Ovary (tissue), 9 donors: ENCODE measurements around the gene VDR. TPM values are rescaled to one million over a fixed set of nuclear protein-coding genes. Genes with fewer than 3 reads are reported as not detected.

Experiments
- DNase-seq, 5 donors: peaks; one replicate each; pipeline ENCODE4 v3.0.0-alpha.2; 2019 to 2020
- H3K27ac ChIP-seq, 2 donors: fragments of 200-600 bp; one replicate each; pipeline versions ENCODE4 v1.5.1 to v1.8.0; 2019 to 2022
- H3K27me3 ChIP-seq: fragments of 200-600 bp; one replicate; pipeline ENCODE4 v1.8.0; 2022
- H3K36me3 ChIP-seq: fragments of 200-600 bp; sonication (generic); one replicate; pipeline ENCODE4 v1.5.1; 2019
- H3K4me1 ChIP-seq: one replicate; pipeline ENCODE4 v1.8.1; 2013; ENCODE audit warnings: mild to moderate bottlenecking, moderate library complexity; ENCODE audit not compliant: insufficient read depth
- H3K4me3 ChIP-seq: fragments of 200-600 bp; sonication (generic); one replicate; pipeline ENCODE4 v1.5.1; 2017
- H3K9me3 ChIP-seq, 2 donors: fragments of 200-600 bp in 1 of 2; sonication (generic) in 1 of 2; one replicate each; pipeline versions ENCODE4 v1.5.1 to v1.8.1; 2013 to 2019; ENCODE audit warnings: mild to moderate bottlenecking in 1 of 2, moderate library complexity in 1 of 2
- EP300 ChIP-seq: sonication (generic); formaldehyde crosslinking; IDR thresholded peaks from one replicate; pipeline ENCODE4 v1.6.1; 2017; ENCODE audit warnings: antibody characterized with exemption
- POLR2A ChIP-seq: fragments of 450-650 bp; IDR thresholded peaks from one replicate; pipeline ENCODE4 v1.6.1; 2017; ENCODE audit warnings: antibody characterized with exemption, mild to moderate bottlenecking, moderate library complexity
- WGBS, 3 donors: extraction: QIAGEN DNeasy Blood & Tissue Kit in 1 of 3; methylation state at CpG; one replicate each; pipeline versions ENCODE4 v1.1.5 to v1.1.7; 2013 to 2017; 5-methylcytosine and 5-hydroxymethylcytosine counted together
- intact Hi-C, 4 donors: fragments of 100-400 bp; cut with DNase I; formaldehyde crosslinking; loops; one replicate each; pipeline versions ENCODE4 v1.11.0 to v1.15.1; 2022 to 2023
- polyA plus RNA-seq, 2 donors: library from polyadenylated mRNA; stranded (reverse); fragments of 200-250 nt in 1 of 2; fragments of 350-450 nt in 1 of 2; fragmentation: Illumina TruSeq in 1 of 2; extraction: RNeasy Lipid Tissue Mini Kit (QIAGEN cat#74804) in 1 of 2; gene quantifications; one replicate each; pipeline ENCODE4 v1.2.3, GENCODE V29; 2013 to 2014
- total RNA-seq, 7 donors: library from RNA; depleted of rRNA in 2 of 7; stranded (reverse); fragments of >200 nt in 2 of 7; fragmentation: NEBNext Ultra II Directional in 3 of 7; extraction: Animal tissue kit (Norgen Biotek cat#: 25700) in 3 of 7; gene quantifications; one replicate each; pipeline versions ENCODE4 v1.1.0 to v1.2.4, GENCODE V29; 2016 to 2023
- TF ChIP-seq, protein P1 (sequence below), 3 donors: fragments of 450-650 bp in 2 of 3; fragments of 200-600 bp in 1 of 3; IDR thresholded peaks; one replicate each; pipeline versions ENCODE4 v1.5.1 to v1.8.0; 2016 to 2022; ENCODE audit warnings: antibody characterized with exemption in 3 of 3, mild to moderate bottlenecking in 1 of 3
- donor health status: DM: no; HTN: no; CAD: no; lungs with moderate emphysema.
- donor health status: DM: no; HTN: no; CAD: no.
- donor health status: Bipolar disorder and iron deficiency.
- donor health status: DM: yes; HTN: yes; CAD: no.
- donor health status: DM: no; HTN: no; CAD: no.
- donor health status: DM: yes; HTN: yes; CAD: no.

Gene VDR
- total and polyA plus RNA-seq, 9 donors: 0.31 to 2.7 (median 1.1) TPM

- Histone ChIP-seq H3K9me3 (no peaks in the 10 kb centered on the region), H3K27me3 (no peaks in the 10 kb centered on the region), H3K4me1 (peaks cover 6% of the 10 kb centered on the region), H3K4me3 (no peak overlapping the region), H3K36me3 (no peaks in the 10 kb centered on the region), H3K27ac (no peak overlapping the region)
- no peak for TF ChIP-seq EP300
- TF ChIP-seq, protein P1, sequence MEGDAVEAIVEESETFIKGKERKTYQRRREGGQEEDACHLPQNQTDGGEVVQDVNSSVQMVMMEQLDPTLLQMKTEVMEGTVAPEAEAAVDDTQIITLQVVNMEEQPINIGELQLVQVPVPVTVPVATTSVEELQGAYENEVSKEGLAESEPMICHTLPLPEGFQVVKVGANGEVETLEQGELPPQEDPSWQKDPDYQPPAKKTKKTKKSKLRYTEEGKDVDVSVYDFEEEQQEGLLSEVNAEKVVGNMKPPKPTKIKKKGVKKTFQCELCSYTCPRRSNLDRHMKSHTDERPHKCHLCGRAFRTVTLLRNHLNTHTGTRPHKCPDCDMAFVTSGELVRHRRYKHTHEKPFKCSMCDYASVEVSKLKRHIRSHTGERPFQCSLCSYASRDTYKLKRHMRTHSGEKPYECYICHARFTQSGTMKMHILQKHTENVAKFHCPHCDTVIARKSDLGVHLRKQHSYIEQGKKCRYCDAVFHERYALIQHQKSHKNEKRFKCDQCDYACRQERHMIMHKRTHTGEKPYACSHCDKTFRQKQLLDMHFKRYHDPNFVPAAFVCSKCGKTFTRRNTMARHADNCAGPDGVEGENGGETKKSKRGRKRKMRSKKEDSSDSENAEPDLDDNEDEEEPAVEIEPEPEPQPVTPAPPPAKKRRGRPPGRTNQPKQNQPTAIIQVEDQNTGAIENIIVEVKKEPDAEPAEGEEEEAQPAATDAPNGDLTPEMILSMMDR (IDR thresholded peaks at IDR 0.05): no peak
- no peak for TF ChIP-seq POLR2A
- intact Hi-C loops: loop anchor here in 1 of 4 donors (10.0 kb wide), 2 partner anchors 49 to 99 kb away; no protein-coding TSS in a partner anchor
- peak in 1 of 5 donors; percentile 21 for DNase-seq
- 86 to 91% (median 89%) methylated on average over 12 of the region's 12 CpGs for WGBS, 3 donors
These were observed 71.2 kb downstream of the VDR start for GRCh38 chr12:47833591-47834012.

GRCh38 chr12:47832263-47832933, 72.4 kb downstream of the VDR start:
- 86 to 89% (median 88%) methylated on average over 13 of the region's 13 CpGs for WGBS, 3 donors
- Histone ChIP-seq H3K27ac (no peak overlapping the region), H3K9me3 (no peaks in the 10 kb centered on the region), H3K4me1 (peaks cover 11% of the 10 kb centered on the region), H3K4me3 (no peak overlapping the region), H3K36me3 (no peaks in the 10 kb centered on the region), H3K27me3 (no peaks in the 10 kb centered on the region)
- TF ChIP-seq EP300 (no peak), POLR2A (no peak)
- TF ChIP-seq, protein P1 (IDR thresholded peaks at IDR 0.05): no peak
- intact Hi-C loops: loop anchor here in 1 of 4 donors (10.0 kb wide), 2 partner anchors 48 to 98 kb away; no protein-coding TSS in a partner anchor
- DNase-seq: peak in 1 of 5 donors; percentile 30

DNA sequence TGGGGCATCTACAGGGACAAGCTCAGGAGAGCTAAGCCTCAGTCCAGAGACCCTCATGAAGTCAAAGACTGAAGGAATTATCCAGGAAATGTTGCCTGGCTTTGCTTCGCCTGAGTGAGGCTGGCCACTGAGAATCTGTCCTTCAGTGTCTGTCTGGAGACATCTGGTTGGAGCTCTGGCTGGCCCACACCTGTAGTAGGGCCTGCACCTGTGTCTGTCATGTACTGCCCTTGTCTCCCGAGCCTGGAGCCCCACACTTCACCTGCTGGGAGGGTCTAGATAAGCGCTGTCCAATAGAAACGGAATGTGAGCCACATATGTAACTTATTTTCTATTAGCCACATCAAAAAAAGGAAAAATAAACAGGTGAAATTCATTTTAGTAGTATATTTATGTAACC, 75.2 kb downstream of the VDR start:
- no peaks in the 10 kb centered on the region for H3K9me3 ChIP-seq
- H3K4me3 ChIP-seq: no peak overlapping the region
- H3K36me3 ChIP-seq: no peaks in the 10 kb centered on the region
- DNase-seq: no peak
- WGBS, 3 donors: 54 to 89% (median 74%) methylated on average over 4 of the region's 4 CpGs
- TF ChIP-seq, protein P1 (IDR thresholded peaks at IDR 0.05): no peak
- H3K27me3 ChIP-seq: no peaks in the 10 kb centered on the region
- intact Hi-C loops: loop anchor here in 2 of 4 donors (10.0 kb wide), 1 partner anchor 115 kb away; no protein-coding TSS in a partner anchor
- H3K27ac ChIP-seq: peak overlapping the region; percentile 71 to 89
- H3K4me1 ChIP-seq: peaks cover 14% of the 10 kb centered on the region

DNA sequence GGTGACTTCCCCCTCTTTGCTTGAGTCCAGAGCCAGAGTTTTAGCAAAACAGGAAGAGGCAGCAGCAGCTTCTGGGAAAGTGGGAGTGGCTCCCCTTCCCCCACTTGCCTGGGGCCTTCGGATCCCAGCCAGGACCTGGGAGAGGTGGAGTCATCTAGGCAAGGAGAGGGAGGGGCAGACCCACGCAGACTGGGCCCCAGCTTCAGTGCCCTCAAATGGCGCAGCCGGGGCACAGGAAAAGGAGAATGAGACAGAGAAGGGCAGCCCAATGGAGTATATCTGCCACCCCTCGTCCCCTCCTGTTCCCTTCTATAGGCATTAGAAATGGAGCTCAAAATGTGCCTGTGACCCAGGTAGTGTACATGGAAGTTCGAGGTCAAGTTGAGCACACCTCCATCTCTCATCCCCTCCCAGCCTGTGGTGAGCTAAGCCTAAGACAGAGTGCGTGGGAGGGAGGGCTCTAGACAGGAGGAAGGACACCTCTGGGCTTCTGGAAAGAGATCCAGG, 75.8 kb downstream of the VDR start:
- peaks cover 14% of the 10 kb centered on the region for H3K4me1 ChIP-seq

More for the DNA sequence above, 75.8 kb downstream of the VDR start:
- DNase-seq: peak; percentile 91 to 94 (median 93)
- Histone ChIP-seq H3K27me3 (no peaks in the 10 kb centered on the region), H3K27ac (peak overlapping the region; percentile 71 to 89), H3K36me3 (no peaks in the 10 kb centered on the region), H3K9me3 (no peaks in the 10 kb centered on the region), H3K4me3 (no peak overlapping the region)
- 25 to 28% (median 28%) methylated on average over 7 of the region's 7 CpGs for WGBS, 3 donors
- intact Hi-C loops: loop anchor here in 2 of 4 donors (10.0 kb wide), 1 partner anchor 114 kb away; no protein-coding TSS in a partner anchor
- TF ChIP-seq, protein P1 (IDR thresholded peaks at IDR 0.05): no peak
- TF ChIP-seq EP300: no peak
- no peak for TF ChIP-seq POLR2A
